Measurements from ENCODE around the gene STX17.

The STX17 gene

DNA sequence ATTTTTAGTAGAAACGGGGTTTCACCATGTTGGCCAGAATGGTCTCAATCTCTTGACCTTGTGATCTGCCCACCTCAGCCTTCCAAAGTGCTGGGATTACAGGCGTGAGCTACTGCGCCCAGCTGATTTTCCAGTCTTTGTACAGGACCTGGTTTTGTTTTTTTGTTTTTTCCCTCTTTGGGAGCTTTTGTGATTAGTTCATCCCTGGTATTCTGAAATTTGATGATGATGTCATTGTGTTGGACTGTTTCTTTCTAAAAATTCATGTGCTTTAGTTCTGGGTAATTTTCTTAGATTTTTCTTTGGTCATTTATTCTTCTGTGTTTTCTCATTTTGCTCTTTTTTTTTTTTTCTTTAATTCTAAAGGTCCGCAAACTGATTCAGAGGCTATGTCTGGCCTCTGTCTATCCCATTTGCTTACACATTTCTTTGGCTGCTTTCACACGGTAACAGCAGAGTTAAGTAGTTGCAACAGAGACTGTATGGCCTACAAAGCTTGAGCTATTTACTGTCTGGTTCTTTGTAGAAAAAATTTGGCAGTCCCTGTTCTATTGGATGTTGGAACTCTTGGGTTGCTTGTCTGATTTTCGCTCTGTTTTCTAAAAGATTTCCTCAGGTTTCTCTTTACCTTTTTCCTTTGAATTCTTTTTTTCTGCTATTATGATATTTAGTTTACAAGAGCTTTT is 24.8 kb downstream of the STX17 start:
- Histone ChIP-seq H3K27ac (replicated peaks) (no peak overlapping the region), H3K27me3 (ENCODE audit: insufficient read depth, poor library complexity, severe bottlenecking) (no peaks in the 10 kb centered on the region), H3K4me3 (replicated peaks; ENCODE audit: insufficient read depth, low read length) (no peak overlapping the region)
- no peak for TF ChIP-seq POLR2AphosphoS5 (IDR thresholded peaks at IDR 0.05; ENCODE audit: low read depth)
- TF ChIP-seq, protein P1, sequence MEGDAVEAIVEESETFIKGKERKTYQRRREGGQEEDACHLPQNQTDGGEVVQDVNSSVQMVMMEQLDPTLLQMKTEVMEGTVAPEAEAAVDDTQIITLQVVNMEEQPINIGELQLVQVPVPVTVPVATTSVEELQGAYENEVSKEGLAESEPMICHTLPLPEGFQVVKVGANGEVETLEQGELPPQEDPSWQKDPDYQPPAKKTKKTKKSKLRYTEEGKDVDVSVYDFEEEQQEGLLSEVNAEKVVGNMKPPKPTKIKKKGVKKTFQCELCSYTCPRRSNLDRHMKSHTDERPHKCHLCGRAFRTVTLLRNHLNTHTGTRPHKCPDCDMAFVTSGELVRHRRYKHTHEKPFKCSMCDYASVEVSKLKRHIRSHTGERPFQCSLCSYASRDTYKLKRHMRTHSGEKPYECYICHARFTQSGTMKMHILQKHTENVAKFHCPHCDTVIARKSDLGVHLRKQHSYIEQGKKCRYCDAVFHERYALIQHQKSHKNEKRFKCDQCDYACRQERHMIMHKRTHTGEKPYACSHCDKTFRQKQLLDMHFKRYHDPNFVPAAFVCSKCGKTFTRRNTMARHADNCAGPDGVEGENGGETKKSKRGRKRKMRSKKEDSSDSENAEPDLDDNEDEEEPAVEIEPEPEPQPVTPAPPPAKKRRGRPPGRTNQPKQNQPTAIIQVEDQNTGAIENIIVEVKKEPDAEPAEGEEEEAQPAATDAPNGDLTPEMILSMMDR (IDR thresholded peaks at IDR 0.05; ENCODE audit: insufficient read depth, low read length) = no peak
- TF ChIP-seq, protein P2, sequence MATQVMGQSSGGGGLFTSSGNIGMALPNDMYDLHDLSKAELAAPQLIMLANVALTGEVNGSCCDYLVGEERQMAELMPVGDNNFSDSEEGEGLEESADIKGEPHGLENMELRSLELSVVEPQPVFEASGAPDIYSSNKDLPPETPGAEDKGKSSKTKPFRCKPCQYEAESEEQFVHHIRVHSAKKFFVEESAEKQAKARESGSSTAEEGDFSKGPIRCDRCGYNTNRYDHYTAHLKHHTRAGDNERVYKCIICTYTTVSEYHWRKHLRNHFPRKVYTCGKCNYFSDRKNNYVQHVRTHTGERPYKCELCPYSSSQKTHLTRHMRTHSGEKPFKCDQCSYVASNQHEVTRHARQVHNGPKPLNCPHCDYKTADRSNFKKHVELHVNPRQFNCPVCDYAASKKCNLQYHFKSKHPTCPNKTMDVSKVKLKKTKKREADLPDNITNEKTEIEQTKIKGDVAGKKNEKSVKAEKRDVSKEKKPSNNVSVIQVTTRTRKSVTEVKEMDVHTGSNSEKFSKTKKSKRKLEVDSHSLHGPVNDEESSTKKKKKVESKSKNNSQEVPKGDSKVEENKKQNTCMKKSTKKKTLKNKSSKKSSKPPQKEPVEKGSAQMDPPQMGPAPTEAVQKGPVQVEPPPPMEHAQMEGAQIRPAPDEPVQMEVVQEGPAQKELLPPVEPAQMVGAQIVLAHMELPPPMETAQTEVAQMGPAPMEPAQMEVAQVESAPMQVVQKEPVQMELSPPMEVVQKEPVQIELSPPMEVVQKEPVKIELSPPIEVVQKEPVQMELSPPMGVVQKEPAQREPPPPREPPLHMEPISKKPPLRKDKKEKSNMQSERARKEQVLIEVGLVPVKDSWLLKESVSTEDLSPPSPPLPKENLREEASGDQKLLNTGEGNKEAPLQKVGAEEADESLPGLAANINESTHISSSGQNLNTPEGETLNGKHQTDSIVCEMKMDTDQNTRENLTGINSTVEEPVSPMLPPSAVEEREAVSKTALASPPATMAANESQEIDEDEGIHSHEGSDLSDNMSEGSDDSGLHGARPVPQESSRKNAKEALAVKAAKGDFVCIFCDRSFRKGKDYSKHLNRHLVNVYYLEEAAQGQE (IDR thresholded peaks at IDR 0.05; ENCODE audit: insufficient replicate concordance, low read depth) = no peak
- TF ChIP-seq GABPA (IDR thresholded peaks at IDR 0.05; ENCODE audit: low read depth) = no peak
- no peak for TF ChIP-seq SPI1 (IDR thresholded peaks at IDR 0.05; ENCODE audit: borderline replicate concordance, low read depth)
- no peak for DNase-seq (ENCODE audit: low read depth in 1 of 2, low spot score in 1 of 2)

DNA sequence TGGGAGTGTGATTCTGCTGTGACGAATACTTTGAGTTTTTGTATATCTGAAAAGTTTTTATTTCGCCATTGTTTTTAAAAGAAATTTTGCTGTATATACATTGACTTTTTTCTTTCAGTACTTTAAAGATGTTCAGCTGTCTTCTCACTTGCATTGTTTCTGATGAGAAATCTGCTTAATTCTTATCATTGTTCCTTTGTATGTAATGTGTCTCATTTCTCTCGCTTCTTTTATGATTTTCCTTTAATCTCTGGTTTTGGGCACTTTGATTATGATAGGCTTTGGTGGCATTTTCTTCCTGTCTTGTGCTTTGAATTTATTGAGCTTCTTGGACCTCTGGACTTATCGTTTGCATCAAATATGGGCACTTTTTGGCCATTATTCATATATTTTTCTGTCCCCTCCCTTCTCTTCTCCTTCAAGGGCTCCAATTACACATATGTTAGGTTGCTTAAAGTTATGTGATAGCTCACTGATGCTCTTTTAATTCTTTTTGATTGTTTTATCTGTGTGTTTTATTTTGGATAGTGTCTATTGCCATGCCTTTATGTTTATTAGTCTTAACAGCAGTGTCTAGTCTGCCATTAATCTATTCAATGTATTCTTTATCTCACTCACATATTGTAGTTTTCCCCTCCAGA is 30.6 kb downstream of the STX17 start:
- no peak for DNase-seq (ENCODE audit: low read depth in 1 of 2, low spot score in 1 of 2)
- H3K27ac ChIP-seq (replicated peaks) = no peak overlapping the region
- H3K27me3 ChIP-seq (ENCODE audit: insufficient read depth, poor library complexity, severe bottlenecking) = no peaks in the 10 kb centered on the region
- no peak overlapping the region for H3K4me3 ChIP-seq (replicated peaks; ENCODE audit: insufficient read depth, low read length)
- TF ChIP-seq POLR2AphosphoS5 (IDR thresholded peaks at IDR 0.05; ENCODE audit: low read depth) (no peak), SPI1 (IDR thresholded peaks at IDR 0.05; ENCODE audit: borderline replicate concordance, low read depth) (no peak), GABPA (IDR thresholded peaks at IDR 0.05; ENCODE audit: low read depth) (no peak)
- TF ChIP-seq, protein P1 (IDR thresholded peaks at IDR 0.05; ENCODE audit: insufficient read depth, low read length) = no peak
- TF ChIP-seq, protein P2 (IDR thresholded peaks at IDR 0.05; ENCODE audit: insufficient replicate concordance, low read depth) = no peak

DNA sequence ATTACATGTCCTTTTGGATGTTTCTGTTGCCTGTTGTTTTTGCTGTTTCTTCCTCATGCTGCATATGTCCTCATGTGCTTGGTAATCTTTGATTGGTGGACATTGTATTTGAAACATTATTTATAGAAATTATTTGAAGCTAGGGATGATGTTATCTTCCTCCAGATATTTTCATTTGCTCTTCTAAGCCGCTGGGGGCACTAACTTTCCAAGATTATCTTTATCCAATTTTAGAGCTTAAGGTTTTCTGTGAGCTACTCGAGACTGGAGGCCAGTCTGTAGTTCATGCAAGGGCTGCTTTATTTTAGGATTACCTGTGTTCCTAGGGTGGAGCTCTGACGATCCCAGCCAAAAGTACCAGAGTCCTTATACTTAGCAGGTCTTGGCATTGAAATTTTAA is 40.9 kb downstream of the STX17 start:
- Histone ChIP-seq H3K27ac (replicated peaks) (no peak overlapping the region), H3K27me3 (ENCODE audit: insufficient read depth, poor library complexity, severe bottlenecking) (no peaks in the 10 kb centered on the region), H3K4me3 (replicated peaks; ENCODE audit: insufficient read depth, low read length) (no peak overlapping the region)
- no peak for TF ChIP-seq POLR2AphosphoS5 (IDR thresholded peaks at IDR 0.05; ENCODE audit: low read depth)
- TF ChIP-seq SPI1 (IDR thresholded peaks at IDR 0.05; ENCODE audit: borderline replicate concordance, low read depth) = no peak
- TF ChIP-seq GABPA (IDR thresholded peaks at IDR 0.05; ENCODE audit: low read depth) = no peak
- DNase-seq (ENCODE audit: low read depth in 1 of 2, low spot score in 1 of 2) = no peak

DNA sequence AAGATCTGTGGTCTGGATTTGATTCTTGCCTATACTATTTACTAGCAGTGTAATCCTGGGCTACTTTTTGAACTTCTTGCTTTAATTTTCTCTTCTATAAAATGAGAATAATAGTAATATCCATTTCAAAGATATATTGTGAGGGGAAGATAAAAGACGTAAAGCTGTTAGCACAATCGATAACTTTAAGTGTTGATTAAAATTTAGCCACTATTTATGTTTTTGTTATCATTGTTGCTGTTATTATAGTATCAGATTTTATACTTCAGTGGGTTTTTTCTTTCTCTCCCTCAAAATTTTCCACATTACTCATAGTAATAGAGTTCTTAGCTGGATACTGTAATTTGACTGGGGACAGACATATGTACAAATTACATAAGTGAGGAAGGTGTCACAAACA is 42.0 kb downstream of the STX17 start:
- no peaks in the 10 kb centered on the region for H3K27me3 ChIP-seq (ENCODE audit: insufficient read depth, poor library complexity, severe bottlenecking)
- no peak overlapping the region for H3K27ac ChIP-seq (replicated peaks)
- no peak for TF ChIP-seq GABPA (IDR thresholded peaks at IDR 0.05; ENCODE audit: low read depth)
- TF ChIP-seq POLR2AphosphoS5 (IDR thresholded peaks at IDR 0.05; ENCODE audit: low read depth) = no peak
- no peak for TF ChIP-seq SPI1 (IDR thresholded peaks at IDR 0.05; ENCODE audit: borderline replicate concordance, low read depth)
- TF ChIP-seq, protein P1 (IDR thresholded peaks at IDR 0.05; ENCODE audit: insufficient read depth, low read length) = no peak
- TF ChIP-seq, protein P2 (IDR thresholded peaks at IDR 0.05; ENCODE audit: insufficient replicate concordance, low read depth) = no peak
- DNase-seq (ENCODE audit: low read depth in 1 of 2, low spot score in 1 of 2) = no peak
- H3K4me3 ChIP-seq (replicated peaks; ENCODE audit: insufficient read depth, low read length) = no peak overlapping the region
